Activated naive CD8-positive, alpha-beta T cell treated with anti-CD3 and anti-CD28 coated beads for 36 hours (primary cell): Measurements from ENCODE around the gene DENND2A. TPM values are rescaled to one million over a fixed set of nuclear protein-coding genes. Genes with fewer than 3 reads are reported as not detected.
"Not testable (repeated sequence)": the region's sequence is repeated elsewhere in the genome, so short reads cannot be mapped to it uniquely, and the experiment has no call there.

ENCODE experiments used
- DNase-seq: peaks from one replicate; pipeline ENCODE4 v3.0.0; 2021
- H3K27ac Mint-ChIP-seq: one replicate; pipeline ENCODE4 v1.8.0; 2022; ENCODE audit warnings: mild to moderate bottlenecking, moderate library complexity, mixed read lengths
- H3K27me3 Mint-ChIP-seq: one replicate; pipeline ENCODE4 v1.8.0; 2022; ENCODE audit warnings: mild to moderate bottlenecking, mixed read lengths
- H3K36me3 Mint-ChIP-seq: one replicate; pipeline ENCODE4 v1.8.0; 2021; ENCODE audit warnings: mild to moderate bottlenecking, mixed read lengths
- H3K4me1 Mint-ChIP-seq: one replicate; pipeline ENCODE4 v1.8.0; 2021; ENCODE audit warnings: mixed read lengths
- H3K4me3 Mint-ChIP-seq: one replicate; pipeline ENCODE4 v1.8.0; 2022; ENCODE audit warnings: mild to moderate bottlenecking, moderate library complexity, mixed read lengths
- H3K9me3 Mint-ChIP-seq: one replicate; pipeline ENCODE4 v1.8.0; 2022; ENCODE audit warnings: mixed read lengths
- total RNA-seq, 2 experiments: library from RNA; stranded (reverse); gene quantifications; one replicate each; pipeline ENCODE4 v1.2.3, GENCODE V29; 2021

DENND2A gene
- total RNA-seq, 2 experiments from 2014 or later, result not detected

DNA sequence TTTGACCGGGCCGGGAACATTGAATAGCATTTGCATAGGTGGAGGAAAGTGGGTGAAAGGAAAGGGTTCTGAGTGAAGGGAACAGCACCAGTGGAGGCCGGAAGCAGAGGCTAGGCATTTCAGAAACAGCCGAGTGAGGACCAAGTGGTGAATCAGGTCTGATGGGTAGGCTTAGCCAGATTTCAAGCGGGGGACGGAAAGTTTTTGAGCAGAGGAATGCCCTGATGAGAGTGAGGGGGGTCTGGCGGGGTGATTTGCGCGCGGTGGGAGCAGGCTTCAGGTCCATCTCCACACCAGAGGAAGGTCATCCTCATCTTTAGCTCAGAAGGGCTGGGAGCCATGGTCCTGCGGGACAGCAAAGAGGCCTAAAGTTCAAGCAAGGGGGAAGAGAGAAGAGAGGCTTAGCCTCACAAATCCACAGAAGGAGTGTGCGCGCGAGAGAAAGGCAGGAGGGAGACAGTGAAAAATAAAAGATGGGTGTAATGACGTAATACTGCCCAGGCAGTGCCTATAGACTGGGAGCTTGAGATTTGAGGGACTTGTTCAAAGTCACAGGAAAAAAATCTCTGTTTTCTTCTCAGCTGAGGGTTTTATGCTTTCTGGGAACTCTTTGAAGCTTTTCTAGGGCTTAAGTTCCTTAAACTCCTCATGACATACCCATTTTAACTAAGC is 1.0 kb upstream of the DENND2A start:
- no peak for DNase-seq
- no peak overlapping the region for H3K4me3 Mint-ChIP-seq
- peaks cover 10% of the 10 kb centered on the region for H3K4me1 Mint-ChIP-seq
- H3K27ac Mint-ChIP-seq, result no peak overlapping the region
- H3K27me3 Mint-ChIP-seq, result peaks cover 63% of the 10 kb centered on the region
- no peaks in the 10 kb centered on the region for H3K9me3 Mint-ChIP-seq
- H3K36me3 Mint-ChIP-seq, result no peaks in the 10 kb centered on the region

DNA sequence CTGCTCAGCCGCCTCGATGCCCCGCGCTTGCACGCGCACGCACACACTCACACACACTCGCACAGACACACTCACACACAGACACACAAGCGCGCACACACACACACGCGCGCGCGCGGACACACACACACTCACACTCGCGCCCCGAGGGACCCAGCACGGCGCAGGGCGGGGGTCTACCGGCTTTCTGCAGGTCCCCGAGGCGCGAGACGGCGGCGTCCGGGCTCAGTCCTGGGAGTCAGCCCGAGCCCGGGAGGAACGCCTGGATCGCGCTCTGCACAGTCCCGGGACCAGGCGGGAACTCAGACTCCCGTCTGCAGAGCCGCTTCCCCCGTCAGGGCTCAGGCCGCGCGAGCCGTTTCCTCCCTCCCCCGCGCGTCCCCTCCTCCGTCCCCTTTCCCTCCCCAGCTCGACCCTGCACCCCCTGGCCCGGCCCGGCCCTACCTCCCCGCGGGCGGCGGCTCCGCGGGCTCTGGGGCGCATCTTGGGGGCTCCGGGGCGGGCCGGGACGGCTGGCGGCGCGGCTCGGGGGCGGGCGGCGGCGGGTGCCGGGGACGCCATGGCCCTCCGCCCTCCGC is 464 bp downstream of the DENND2A start:
- peak overlapping the region; percentile 80 for H3K4me3 Mint-ChIP-seq
- H3K4me1 Mint-ChIP-seq, result peaks cover 9% of the 10 kb centered on the region
- peaks cover 70% of the 10 kb centered on the region for H3K27me3 Mint-ChIP-seq
- no peaks in the 10 kb centered on the region for H3K9me3 Mint-ChIP-seq
- DNase-seq, result peak; percentile 11
- no peak overlapping the region for H3K27ac Mint-ChIP-seq
- no peaks in the 10 kb centered on the region for H3K36me3 Mint-ChIP-seq

DNA sequence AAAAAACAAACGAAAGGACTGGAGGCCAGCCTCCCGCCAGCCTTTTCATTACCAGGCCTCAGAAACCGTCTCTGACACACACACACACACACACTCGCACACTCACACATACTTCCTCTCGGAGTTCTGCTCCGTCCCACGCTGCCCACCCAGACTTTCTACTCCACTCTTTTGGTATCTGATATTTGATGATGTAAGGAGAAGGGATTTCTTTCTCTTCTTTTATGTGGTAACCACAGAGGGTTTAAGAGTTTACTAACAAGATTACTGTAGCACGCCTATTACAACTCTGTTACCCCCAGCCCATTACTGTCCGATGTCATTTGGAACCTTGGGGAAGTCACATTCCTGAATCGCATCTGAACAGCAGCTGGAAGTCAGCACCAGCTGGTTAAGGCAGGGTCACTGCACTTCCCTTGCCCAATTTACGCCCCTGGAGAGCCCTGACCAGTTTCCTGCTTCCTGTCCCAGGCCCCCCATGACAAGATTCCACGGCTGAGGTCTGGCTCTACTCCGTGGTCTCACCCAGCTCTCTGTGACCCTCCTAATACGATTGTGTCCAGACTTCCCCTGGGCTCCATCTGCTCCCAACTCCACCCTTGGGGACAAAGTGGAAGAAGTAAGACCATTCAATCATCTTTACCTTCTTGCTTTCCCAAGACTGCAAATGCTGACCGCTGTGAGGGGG is 1.1 kb downstream of the DENND2A start:
- Mint-ChIP-seq H3K4me3 (peak overlapping the region; percentile 80), H3K27me3 (peaks cover 71% of the 10 kb centered on the region), H3K27ac (no peak overlapping the region), H3K4me1 (peaks cover 9% of the 10 kb centered on the region), H3K9me3 (no peaks in the 10 kb centered on the region), H3K36me3 (no peaks in the 10 kb centered on the region)
- DNase-seq, result peak; percentile 21

DNA sequence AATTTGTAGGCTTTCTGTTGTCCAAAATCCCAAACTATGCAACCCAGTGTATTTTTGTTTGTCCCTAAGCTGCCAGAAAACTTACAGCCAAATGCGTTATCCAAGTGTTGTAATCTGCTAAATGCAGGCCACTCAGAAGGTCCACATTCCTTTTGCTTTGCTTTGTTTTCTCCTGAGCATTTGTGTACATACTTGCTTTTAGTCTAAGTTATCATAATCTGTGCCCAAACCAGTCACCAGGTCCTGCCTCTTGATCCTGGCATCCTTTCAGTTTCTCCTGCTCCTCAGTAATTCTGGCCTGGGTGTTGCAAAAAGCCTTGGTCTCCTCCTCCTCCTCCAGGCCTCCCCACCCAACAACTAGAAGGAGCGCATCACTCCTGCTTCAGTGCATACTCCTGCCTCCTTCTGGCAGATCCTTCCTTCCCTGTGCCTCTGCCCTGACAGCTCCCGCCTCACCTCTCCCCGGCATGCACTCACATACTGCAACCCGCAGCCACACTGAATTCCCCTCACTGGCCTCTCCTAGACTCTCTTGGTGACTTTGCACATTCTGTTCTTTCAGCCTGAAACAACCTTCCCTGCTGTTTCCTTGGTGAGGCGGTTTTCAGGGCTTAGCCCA is 2.3 kb downstream of the DENND2A start:
- Mint-ChIP-seq H3K27ac (no peak overlapping the region), H3K9me3 (no peaks in the 10 kb centered on the region), H3K27me3 (peaks cover 73% of the 10 kb centered on the region), H3K4me1 (peaks cover 9% of the 10 kb centered on the region), H3K4me3 (no peak overlapping the region), H3K36me3 (no peaks in the 10 kb centered on the region)
- no peak for DNase-seq

DNA sequence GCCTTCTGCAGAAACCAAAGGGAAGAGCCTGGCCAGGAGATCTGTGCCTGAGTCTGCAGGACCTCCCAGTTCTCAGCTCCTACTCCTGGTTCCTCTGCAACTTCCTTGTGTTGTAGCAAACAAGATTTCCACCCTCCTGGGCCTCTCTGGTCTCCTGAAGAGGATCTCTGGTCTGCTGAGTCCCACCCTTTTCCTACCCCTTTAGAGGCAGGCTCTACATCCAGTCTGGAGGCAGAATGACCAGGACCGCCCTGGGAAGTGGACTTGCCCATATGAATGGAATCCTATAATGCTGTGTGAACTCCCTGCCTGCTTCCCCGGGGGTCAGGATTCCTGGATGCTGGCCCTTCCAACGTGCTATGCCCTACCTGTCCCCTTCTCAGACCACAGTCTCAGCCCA is 3.2 kb downstream of the DENND2A start:
- H3K9me3 Mint-ChIP-seq, result no peaks in the 10 kb centered on the region
- H3K27ac Mint-ChIP-seq, result no peak overlapping the region
- peaks cover 72% of the 10 kb centered on the region for H3K27me3 Mint-ChIP-seq
- H3K36me3 Mint-ChIP-seq, result no peaks in the 10 kb centered on the region
- H3K4me3 Mint-ChIP-seq, result no peak overlapping the region
- no peak for DNase-seq
- H3K4me1 Mint-ChIP-seq, result peaks cover 9% of the 10 kb centered on the region

DNA sequence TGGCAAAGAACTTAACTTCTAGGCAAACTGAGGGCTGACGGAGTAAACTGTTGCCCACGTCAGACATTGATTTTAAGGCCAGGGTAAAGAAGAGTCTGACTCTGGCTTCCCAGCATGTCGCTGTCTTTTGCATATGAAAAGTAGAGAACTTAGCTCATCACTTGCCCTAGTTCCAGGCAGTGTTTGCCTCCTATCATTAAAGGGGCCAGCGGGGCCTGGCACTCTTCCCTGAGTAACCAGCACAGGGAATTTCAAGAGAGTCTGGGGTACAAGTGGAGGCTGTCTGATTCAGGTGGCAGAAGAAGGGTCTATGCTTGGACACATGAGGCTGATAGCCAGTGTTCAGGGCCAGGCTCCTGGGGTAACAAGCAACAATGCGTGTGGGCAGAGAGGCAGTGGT is 4.8 kb downstream of the DENND2A start:
- peaks cover 9% of the 10 kb centered on the region for H3K4me1 Mint-ChIP-seq
- no peak overlapping the region for H3K27ac Mint-ChIP-seq
- peaks cover 59% of the 10 kb centered on the region for H3K27me3 Mint-ChIP-seq
- no peak for DNase-seq
- H3K36me3 Mint-ChIP-seq, result no peaks in the 10 kb centered on the region
- H3K9me3 Mint-ChIP-seq, result no peaks in the 10 kb centered on the region
- H3K4me3 Mint-ChIP-seq, result no peak overlapping the region

DNA sequence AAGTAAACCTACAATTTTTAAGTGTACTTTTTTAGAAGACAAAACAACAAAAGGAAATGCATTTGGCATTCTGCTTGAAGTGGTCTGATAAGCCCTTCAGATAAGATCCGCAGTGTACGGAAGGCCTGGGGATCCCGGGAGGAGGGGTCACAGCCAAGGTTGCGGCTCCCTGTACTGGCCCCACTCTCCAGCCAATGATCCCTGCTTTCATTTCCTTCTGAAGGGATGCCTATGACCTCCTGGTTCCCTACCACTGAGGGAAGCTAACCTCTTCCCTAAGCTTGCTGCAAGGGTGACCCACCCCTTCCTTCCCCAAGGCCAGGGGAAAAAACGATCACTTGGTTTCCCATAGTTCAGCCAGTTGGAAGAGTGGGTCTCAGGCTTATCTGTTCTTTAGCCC is 5.3 kb downstream of the DENND2A start:
- Mint-ChIP-seq H3K4me3 (no peak overlapping the region), H3K9me3 (no peaks in the 10 kb centered on the region), H3K36me3 (no peaks in the 10 kb centered on the region), H3K27me3 (peaks cover 59% of the 10 kb centered on the region), H3K27ac (no peak overlapping the region), H3K4me1 (peaks cover 9% of the 10 kb centered on the region)
- no peak for DNase-seq

DNA sequence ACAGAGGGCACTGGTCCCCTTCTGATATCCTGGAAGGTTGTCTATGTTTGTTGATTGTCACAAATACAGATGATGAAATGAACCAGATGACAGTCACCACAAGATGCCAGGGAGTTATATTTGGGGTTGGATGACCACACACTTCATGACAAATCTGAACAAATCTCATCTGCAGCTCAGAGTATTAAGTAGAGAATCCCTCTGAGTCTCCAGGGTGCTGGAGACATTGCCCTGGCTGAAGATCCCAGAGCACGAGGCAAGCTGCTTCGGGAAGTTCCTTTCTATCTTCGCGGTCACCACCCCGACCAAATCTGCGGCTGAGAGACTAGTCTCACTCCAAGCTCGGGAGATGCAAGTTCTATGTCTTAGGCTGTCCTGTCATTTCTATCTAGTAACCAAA is 9.0 kb downstream of the DENND2A start:
- no peak overlapping the region for H3K4me3 Mint-ChIP-seq
- peaks cover 24% of the 10 kb centered on the region for H3K27me3 Mint-ChIP-seq
- no peak overlapping the region for H3K27ac Mint-ChIP-seq
- DNase-seq, result no peak
- H3K36me3 Mint-ChIP-seq, result no peaks in the 10 kb centered on the region
- no peaks in the 10 kb centered on the region for H3K9me3 Mint-ChIP-seq
- H3K4me1 Mint-ChIP-seq, result no peaks in the 10 kb centered on the region

DNA sequence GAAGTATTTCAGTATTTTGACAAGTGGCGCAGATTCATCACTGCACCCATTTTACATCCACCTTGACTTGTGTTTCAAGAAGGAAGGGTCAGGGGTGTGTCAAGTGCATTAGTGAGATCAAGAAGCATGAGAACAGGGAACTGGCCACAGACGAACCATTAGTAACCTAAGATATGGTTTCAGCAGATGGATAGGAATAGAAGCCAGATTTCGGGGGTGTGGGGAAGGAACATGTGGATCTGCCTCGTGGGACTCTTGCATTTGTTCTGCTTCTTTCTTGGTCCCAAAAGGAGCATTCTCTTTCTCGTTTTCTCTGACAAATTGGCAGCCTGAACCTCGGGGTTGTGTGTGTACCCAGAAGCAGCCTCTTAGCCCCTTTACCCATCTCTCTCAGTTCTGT is 9.6 kb downstream of the DENND2A start:
- no peaks in the 10 kb centered on the region for H3K36me3 Mint-ChIP-seq
- DNase-seq, result no peak
- H3K9me3 Mint-ChIP-seq, result no peaks in the 10 kb centered on the region

DNA sequence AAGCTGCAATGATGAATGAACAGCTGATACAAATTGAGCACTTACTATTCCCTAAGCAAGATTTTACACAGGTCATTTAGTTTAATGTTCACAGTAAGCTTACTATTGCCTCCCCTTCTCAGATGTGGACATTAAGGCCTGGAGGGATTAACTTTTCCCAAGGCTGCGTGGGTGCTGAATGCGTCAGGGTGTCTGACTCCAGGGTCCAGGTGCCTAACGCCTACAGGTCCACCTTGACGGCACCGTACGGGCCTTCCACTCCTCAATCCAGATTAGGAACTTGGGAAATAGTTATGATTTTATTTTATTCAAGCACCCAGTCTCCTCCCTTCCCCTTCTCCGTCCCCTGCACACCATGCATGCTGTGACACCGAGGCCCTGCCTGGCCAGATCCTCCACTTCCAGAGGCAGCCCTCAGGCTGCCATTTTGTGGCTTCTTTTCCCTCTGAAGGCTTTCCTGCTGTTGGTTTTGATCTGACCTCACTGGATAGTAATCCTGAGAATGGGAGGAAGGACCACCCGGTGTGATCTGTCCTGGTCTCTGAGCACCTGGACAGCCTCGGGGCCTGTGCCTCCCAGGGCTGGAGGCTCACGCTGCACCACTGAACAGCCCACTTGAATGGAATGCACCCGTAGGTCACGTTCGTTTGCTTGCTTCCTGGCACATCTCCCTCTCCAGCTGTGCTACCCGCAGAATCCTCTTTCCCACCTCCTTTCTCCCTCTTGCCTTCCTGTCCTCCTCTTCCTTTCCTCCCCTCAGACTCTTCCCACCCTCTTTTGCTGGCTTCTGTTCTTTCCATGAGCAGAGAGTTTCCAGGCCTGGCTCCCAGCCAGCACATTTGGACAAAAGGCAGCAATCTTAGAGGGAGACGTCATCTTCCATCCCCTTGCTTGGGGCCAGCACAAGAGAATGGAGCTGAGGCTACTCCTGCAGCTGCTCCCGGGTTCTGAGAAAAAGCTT is 14.4 kb downstream of the DENND2A start:
- no peaks in the 10 kb centered on the region for H3K9me3 Mint-ChIP-seq
- H3K36me3 Mint-ChIP-seq, result no peaks in the 10 kb centered on the region
- no peak overlapping the region for H3K4me3 Mint-ChIP-seq
- no peak for DNase-seq
- H3K27me3 Mint-ChIP-seq, result peaks cover 5% of the 10 kb centered on the region
- no peaks in the 10 kb centered on the region for H3K4me1 Mint-ChIP-seq
- H3K27ac Mint-ChIP-seq, result no peak overlapping the region

More for the DNA sequence above, 9.6 kb downstream of the DENND2A start:
- Mint-ChIP-seq H3K4me1 (no peaks in the 10 kb centered on the region), H3K27ac (no peak overlapping the region), H3K4me3 (no peak overlapping the region), H3K27me3 (peaks cover 24% of the 10 kb centered on the region)

DNA sequence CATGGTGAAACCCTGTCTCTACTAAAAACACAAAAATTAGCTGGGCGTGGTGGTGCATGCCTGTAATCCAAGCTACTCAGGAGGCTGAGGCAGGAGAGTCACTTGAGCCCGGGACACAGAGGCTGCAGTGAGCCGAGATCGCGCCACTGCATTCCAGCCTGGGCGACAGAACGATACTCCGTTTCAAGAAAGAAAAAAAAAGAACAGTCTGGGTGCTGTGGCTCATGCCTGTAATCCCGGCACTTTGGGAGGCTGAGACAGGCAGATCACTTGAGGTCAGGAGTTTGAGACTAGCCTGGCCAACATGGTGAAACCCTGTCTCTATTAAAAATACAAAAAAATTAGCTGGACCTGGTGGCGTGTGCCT is 15.4 kb downstream of the DENND2A start:
- not testable (repeated sequence) for H3K27me3 Mint-ChIP-seq, H3K9me3 Mint-ChIP-seq, H3K4me1 Mint-ChIP-seq, H3K36me3 Mint-ChIP-seq, DNase-seq, H3K27ac Mint-ChIP-seq, H3K4me3 Mint-ChIP-seq

DNA sequence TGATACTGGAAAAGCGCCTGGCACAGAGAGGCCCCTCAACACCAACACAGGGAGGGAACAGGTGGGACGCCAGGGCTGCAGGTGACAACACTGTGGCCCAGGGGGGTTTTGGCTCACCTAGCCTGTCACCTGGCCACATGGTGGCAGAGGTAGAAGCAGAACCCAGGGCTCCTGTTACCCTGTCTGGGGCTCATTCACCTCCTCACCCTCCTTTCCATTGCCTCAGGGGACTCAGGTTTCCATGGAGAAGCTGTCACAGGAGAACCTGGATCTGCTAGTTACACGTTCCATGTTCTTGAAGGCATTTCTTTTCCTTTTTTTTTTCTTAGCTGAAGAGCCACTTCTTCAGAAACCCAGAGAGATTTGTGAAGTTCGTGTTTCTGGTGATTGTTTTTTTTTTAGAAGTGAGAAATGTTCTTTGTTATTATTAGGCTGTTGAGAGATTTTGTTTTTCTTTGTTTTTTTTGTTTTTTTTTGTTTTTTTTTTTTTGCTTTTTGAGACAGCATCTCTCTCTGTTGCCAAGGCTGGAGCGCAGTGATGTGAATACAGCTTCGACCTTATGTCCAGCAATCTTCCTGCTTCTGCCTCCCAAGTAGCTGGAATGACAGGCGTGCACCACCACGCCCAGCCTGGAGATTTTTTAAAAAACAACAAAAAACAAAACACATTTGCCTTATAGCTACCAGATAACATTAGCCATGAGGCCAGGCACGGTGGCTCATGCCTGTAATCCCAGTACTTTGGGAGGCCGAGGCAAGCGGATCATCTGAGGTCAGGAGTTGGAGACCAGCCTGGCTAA is 16.0 kb downstream of the DENND2A start:
- no peak overlapping the region for H3K4me3 Mint-ChIP-seq
- no peak for DNase-seq
- no peak overlapping the region for H3K27ac Mint-ChIP-seq
- H3K4me1 Mint-ChIP-seq, result no peaks in the 10 kb centered on the region
- H3K36me3 Mint-ChIP-seq, result no peaks in the 10 kb centered on the region
- peaks cover 5% of the 10 kb centered on the region for H3K27me3 Mint-ChIP-seq
- H3K9me3 Mint-ChIP-seq, result no peaks in the 10 kb centered on the region

DNA sequence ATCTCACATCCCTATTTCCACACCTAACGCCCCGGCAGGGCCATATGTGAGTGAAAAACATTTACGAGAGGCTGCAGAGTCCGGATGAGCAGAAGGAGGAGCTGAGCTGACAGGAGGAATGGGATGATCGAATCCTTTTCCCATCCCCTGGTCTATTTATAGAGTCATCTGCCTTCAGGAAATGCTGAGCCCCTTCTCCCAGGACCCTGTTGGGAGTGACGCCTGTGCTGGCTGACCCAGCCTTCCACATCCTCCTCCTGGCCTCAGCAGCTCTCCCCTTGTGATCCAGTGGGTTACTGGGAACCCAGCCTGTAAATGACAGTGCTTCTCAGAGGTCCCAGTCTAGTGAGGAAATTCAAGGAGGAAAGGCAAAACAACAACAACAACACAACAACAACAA is 16.6 kb downstream of the DENND2A start:
- H3K27ac Mint-ChIP-seq, result no peak overlapping the region
- no peaks in the 10 kb centered on the region for H3K36me3 Mint-ChIP-seq
- no peak overlapping the region for H3K4me3 Mint-ChIP-seq
- H3K9me3 Mint-ChIP-seq, result no peaks in the 10 kb centered on the region
- no peak for DNase-seq
- peaks cover 5% of the 10 kb centered on the region for H3K27me3 Mint-ChIP-seq
- H3K4me1 Mint-ChIP-seq, result no peaks in the 10 kb centered on the region

DNA sequence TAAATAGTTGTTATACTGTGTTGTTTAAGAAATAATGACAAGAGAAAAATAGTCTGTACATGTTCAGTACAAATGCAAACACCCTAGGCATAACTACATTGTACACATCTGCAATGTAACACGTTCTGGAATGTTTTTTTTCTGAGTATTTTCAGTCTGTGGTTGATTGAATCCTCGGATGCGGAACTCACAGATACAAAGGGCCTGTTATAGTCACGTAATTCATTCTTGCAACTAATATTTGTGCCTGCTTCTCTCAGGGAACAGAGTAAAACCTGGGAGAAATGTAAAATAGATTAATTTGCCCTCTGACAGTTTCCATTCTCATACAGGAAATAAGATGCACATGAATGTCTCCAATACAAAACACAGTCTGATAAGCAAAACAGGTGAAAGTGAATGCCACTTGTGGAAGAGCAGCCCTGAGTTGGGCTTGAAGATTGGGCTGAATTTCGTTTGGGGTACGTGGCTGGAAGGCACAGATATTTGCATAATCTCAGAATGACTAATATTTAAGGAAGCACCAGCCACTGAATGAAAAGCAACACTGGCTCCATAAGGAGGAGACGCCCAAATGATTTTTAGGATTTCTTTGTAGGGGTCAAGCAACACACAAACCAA is 19.1 kb downstream of the DENND2A start:
- H3K36me3 Mint-ChIP-seq, result no peaks in the 10 kb centered on the region

More for the DNA sequence above, 19.1 kb downstream of the DENND2A start:
- Mint-ChIP-seq H3K27ac (no peak overlapping the region), H3K4me1 (no peaks in the 10 kb centered on the region), H3K4me3 (no peak overlapping the region), H3K27me3 (peaks cover 3% of the 10 kb centered on the region), H3K9me3 (no peaks in the 10 kb centered on the region)
- DNase-seq, result no peak
